BLaER1 (cell line): Measurements from ENCODE around the gene MOB3B.
"Not testable (repeated sequence)": the region's sequence is repeated elsewhere in the genome, so short reads cannot be mapped to it uniquely, and the experiment has no call there.

Source experiments
- H3K27ac ChIP-seq: shearing (Covaris generic); formaldehyde crosslinking; 2 replicates; pipeline ENCODE4 v1.8.1; 2022
- H3K27me3 ChIP-seq: shearing (Covaris generic); formaldehyde crosslinking; 2 replicates; pipeline ENCODE4 v1.8.1; 2022
- H3K36me3 ChIP-seq: shearing (Covaris generic); formaldehyde crosslinking; 2 replicates; pipeline ENCODE4 v1.8.1; 2022
- H3K4me1 ChIP-seq: shearing (Covaris generic); formaldehyde crosslinking; 2 replicates; pipeline ENCODE4 v1.8.1; 2022
- H3K4me2 ChIP-seq: shearing (Covaris generic); formaldehyde crosslinking; 2 replicates; pipeline ENCODE4 v1.8.1; 2022
- H3K4me3 ChIP-seq: shearing (Covaris generic); formaldehyde crosslinking; 2 replicates; pipeline ENCODE4 v1.8.1; 2022
- H3K9ac ChIP-seq: shearing (Covaris generic); formaldehyde crosslinking; 2 replicates; pipeline ENCODE4 v1.8.1; 2022
- H3K9me3 ChIP-seq: shearing (Covaris generic); formaldehyde crosslinking; 2 replicates; pipeline ENCODE4 v1.8.1; 2022
- H4K20me1 ChIP-seq: shearing (Covaris generic); formaldehyde crosslinking; 2 replicates; pipeline ENCODE4 v1.8.1; 2022
- Cebpa-rat ChIP-seq: shearing (Covaris generic); IDR thresholded peaks from 2 replicates; pipeline ENCODE4 v1.8.1; 2022

The MOB3B gene

GRCh38 chr9:27471789-27472188 lies 57.8 kb downstream of the MOB3B start:
- H3K4me3 ChIP-seq, result no peak overlapping the region
- no peak for TF ChIP-seq Cebpa-rat
- peaks cover 7% of the 10 kb centered on the region; the same call in 1 of the 2 replicates for H3K9me3 ChIP-seq
- H3K27me3 ChIP-seq, result no peaks in the 10 kb centered on the region
- peak overlapping the region; percentile 44; the same call in 1 of the 2 replicates for H3K27ac ChIP-seq
- H3K36me3 ChIP-seq, result no peaks in the 10 kb centered on the region
- H3K9ac ChIP-seq, result no peak overlapping the region
- peak overlapping the region; percentile 64 for H3K4me2 ChIP-seq
- peaks cover 67% of the 10 kb centered on the region for H3K4me1 ChIP-seq
- H4K20me1 ChIP-seq, result no peaks in the 10 kb centered on the region

- H3K4me1 ChIP-seq, result peaks cover 67% of the 10 kb centered on the region
- H3K27ac ChIP-seq, result no peak overlapping the region
- no peak overlapping the region for H3K9ac ChIP-seq
- no peaks in the 10 kb centered on the region for H3K36me3 ChIP-seq
- peaks cover 7% of the 10 kb centered on the region; the same call in 1 of the 2 replicates for H3K9me3 ChIP-seq
- H3K4me3 ChIP-seq, result no peak overlapping the region
- no peak for TF ChIP-seq Cebpa-rat
- no peaks in the 10 kb centered on the region for H3K27me3 ChIP-seq
- H4K20me1 ChIP-seq, result no peaks in the 10 kb centered on the region
- H3K4me2 ChIP-seq, result peak overlapping the region; percentile 64
Measured at GRCh38 chr9:27471366-27471765, 58.2 kb downstream of the MOB3B start.

GRCh38 chr9:27470291-27470856 lies 59.2 kb downstream of the MOB3B start:
- Histone ChIP-seq H4K20me1 (no peaks in the 10 kb centered on the region), H3K36me3 (no peaks in the 10 kb centered on the region), H3K27ac (peak overlapping the region; percentile 23; the same call in 1 of the 2 replicates), H3K4me2 (peak overlapping the region; percentile 64), H3K9me3 (peaks cover 15% of the 10 kb centered on the region; the same call in 1 of the 2 replicates), H3K4me3 (no peak overlapping the region), H3K27me3 (no peaks in the 10 kb centered on the region), H3K4me1 (peaks cover 73% of the 10 kb centered on the region), H3K9ac (no peak overlapping the region)
- no peak for TF ChIP-seq Cebpa-rat

GRCh38 chr9:27469550-27469949 lies 60.1 kb downstream of the MOB3B start:
- peak overlapping the region; percentile 64 for H3K4me2 ChIP-seq
- H3K27ac ChIP-seq, result no peak overlapping the region
- no peak overlapping the region for H3K4me3 ChIP-seq
- no peaks in the 10 kb centered on the region for H3K36me3 ChIP-seq
- no peaks in the 10 kb centered on the region for H4K20me1 ChIP-seq
- H3K9me3 ChIP-seq, result peaks cover 21% of the 10 kb centered on the region
- no peak overlapping the region for H3K9ac ChIP-seq
- no peak for TF ChIP-seq Cebpa-rat
- no peaks in the 10 kb centered on the region for H3K27me3 ChIP-seq
- peaks cover 72% of the 10 kb centered on the region for H3K4me1 ChIP-seq

GRCh38 chr9:27468462-27469110 lies 61.0 kb downstream of the MOB3B start:
- H3K36me3 ChIP-seq, result no peaks in the 10 kb centered on the region
- H3K9ac ChIP-seq, result no peak overlapping the region
- TF ChIP-seq Cebpa-rat, result no peak
- no peaks in the 10 kb centered on the region for H4K20me1 ChIP-seq
- H3K4me2 ChIP-seq, result peak overlapping the region; percentile 64
- H3K9me3 ChIP-seq, result peaks cover 21% of the 10 kb centered on the region
- no peak overlapping the region for H3K4me3 ChIP-seq
- peaks cover 62% of the 10 kb centered on the region for H3K4me1 ChIP-seq
- H3K27me3 ChIP-seq, result no peaks in the 10 kb centered on the region
- no peak overlapping the region for H3K27ac ChIP-seq

GRCh38 chr9:27468000-27468399 lies 61.6 kb downstream of the MOB3B start:
- peaks cover 21% of the 10 kb centered on the region for H3K9me3 ChIP-seq
- H3K9ac ChIP-seq, result no peak overlapping the region
- H4K20me1 ChIP-seq, result no peaks in the 10 kb centered on the region
- peak overlapping the region; percentile 64 for H3K4me2 ChIP-seq
- H3K36me3 ChIP-seq, result no peaks in the 10 kb centered on the region
- peaks cover 56% of the 10 kb centered on the region for H3K4me1 ChIP-seq
- no peaks in the 10 kb centered on the region for H3K27me3 ChIP-seq
- no peak overlapping the region for H3K27ac ChIP-seq
- H3K4me3 ChIP-seq, result no peak overlapping the region
- TF ChIP-seq Cebpa-rat, result no peak

GRCh38 chr9:27467486-27467885 lies 62.1 kb downstream of the MOB3B start:
- no peaks in the 10 kb centered on the region for H4K20me1 ChIP-seq
- no peak overlapping the region for H3K4me2 ChIP-seq
- H3K4me3 ChIP-seq, result no peak overlapping the region
- peaks cover 51% of the 10 kb centered on the region for H3K4me1 ChIP-seq
- H3K9ac ChIP-seq, result no peak overlapping the region
- no peak for TF ChIP-seq Cebpa-rat
- no peaks in the 10 kb centered on the region for H3K27me3 ChIP-seq
- H3K36me3 ChIP-seq, result no peaks in the 10 kb centered on the region
- no peak overlapping the region for H3K27ac ChIP-seq
- H3K9me3 ChIP-seq, result peaks cover 21% of the 10 kb centered on the region

GRCh38 chr9:27466516-27466915 lies 63.1 kb downstream of the MOB3B start:
- Histone ChIP-seq H3K9me3 (peaks cover 21% of the 10 kb centered on the region), H3K4me1 (peaks cover 41% of the 10 kb centered on the region)
- not testable (repeated sequence) for H3K9ac ChIP-seq, H3K4me2 ChIP-seq, H3K27me3 ChIP-seq, H4K20me1 ChIP-seq, H3K36me3 ChIP-seq, H3K4me3 ChIP-seq, H3K27ac ChIP-seq

- H3K27ac ChIP-seq, result not testable (repeated sequence)
- H3K9me3 ChIP-seq, result peaks cover 21% of the 10 kb centered on the region
Measured at GRCh38 chr9:27464950-27465349, 64.7 kb downstream of the MOB3B start.

GRCh38 chr9:27462846-27463245 lies 66.8 kb downstream of the MOB3B start:
- H3K36me3 ChIP-seq, result no peaks in the 10 kb centered on the region
- H3K27ac ChIP-seq, result no peak overlapping the region
- no peak for TF ChIP-seq Cebpa-rat
- no peak overlapping the region for H3K4me3 ChIP-seq
- no peak overlapping the region for H3K9ac ChIP-seq
- peaks cover 20% of the 10 kb centered on the region for H3K4me1 ChIP-seq
- H3K27me3 ChIP-seq, result no peaks in the 10 kb centered on the region
- no peak overlapping the region for H3K4me2 ChIP-seq
- no peaks in the 10 kb centered on the region for H4K20me1 ChIP-seq
- H3K9me3 ChIP-seq, result peaks cover 21% of the 10 kb centered on the region

More at GRCh38 chr9:27464950-27465349, 64.7 kb downstream of the MOB3B start:
- not testable (repeated sequence) for H3K36me3 ChIP-seq, H3K4me2 ChIP-seq, H3K27me3 ChIP-seq, H4K20me1 ChIP-seq, H3K4me3 ChIP-seq, H3K9ac ChIP-seq
- peaks cover 39% of the 10 kb centered on the region for H3K4me1 ChIP-seq

- Histone ChIP-seq H3K9ac (no peak overlapping the region), H3K27me3 (no peaks in the 10 kb centered on the region), H4K20me1 (no peaks in the 10 kb centered on the region), H3K4me2 (no peak overlapping the region), H3K36me3 (no peaks in the 10 kb centered on the region), H3K9me3 (peaks cover 19% of the 10 kb centered on the region), H3K4me1 (peaks cover 24% of the 10 kb centered on the region), H3K4me3 (no peak overlapping the region), H3K27ac (no peak overlapping the region)
- TF ChIP-seq Cebpa-rat, result no peak
Measured at GRCh38 chr9:27462434-27462833, 67.2 kb downstream of the MOB3B start.
